Coronary artery (tissue), 2 donors: ENCODE measurements around the gene SCIN.

Experiments used
- DNase-seq: peaks from one replicate; pipeline ENCODE4 v3.0.0-alpha.2; 2017; ENCODE audit warnings: low spot score
- H3K27ac ChIP-seq, 2 donors: fragments of 200-600 bp; sonication (generic); one replicate each; pipeline ENCODE4 v1.5.1; 2016 to 2019
- H3K4me3 ChIP-seq: fragments of 200-600 bp; sonication (generic); 2 replicates; pipeline ENCODE4 v1.5.1; 2016; ENCODE audit warnings: mild to moderate bottlenecking, moderate library complexity
- TF ChIP-seq, protein P1 (sequence below): fragments of 200-600 bp; sonication (generic); IDR thresholded peaks from one replicate; pipeline ENCODE4 v1.5.1; 2019; ENCODE audit warnings: antibody characterized with exemption

Gene SCIN

DNA sequence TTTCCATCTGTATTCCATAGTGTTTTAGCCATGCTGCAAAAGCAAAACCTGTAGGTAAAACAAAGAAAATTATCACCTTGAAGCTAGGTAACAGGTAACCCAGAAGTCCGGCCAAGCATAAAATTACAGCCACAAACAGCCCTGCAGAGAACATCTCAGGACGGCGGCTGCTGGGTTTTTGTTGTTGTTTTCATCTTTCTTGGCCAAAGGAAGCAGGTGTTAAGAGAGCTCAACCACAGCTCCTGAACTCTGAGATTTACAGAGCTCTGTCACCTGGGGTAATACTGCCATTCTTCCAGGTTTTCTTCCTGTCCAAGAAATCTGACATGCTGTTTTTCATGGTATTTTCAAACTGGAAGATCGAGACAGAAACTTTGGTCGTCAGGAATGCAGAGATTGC, 847 bp upstream of the SCIN start:
- TF ChIP-seq, protein P1, sequence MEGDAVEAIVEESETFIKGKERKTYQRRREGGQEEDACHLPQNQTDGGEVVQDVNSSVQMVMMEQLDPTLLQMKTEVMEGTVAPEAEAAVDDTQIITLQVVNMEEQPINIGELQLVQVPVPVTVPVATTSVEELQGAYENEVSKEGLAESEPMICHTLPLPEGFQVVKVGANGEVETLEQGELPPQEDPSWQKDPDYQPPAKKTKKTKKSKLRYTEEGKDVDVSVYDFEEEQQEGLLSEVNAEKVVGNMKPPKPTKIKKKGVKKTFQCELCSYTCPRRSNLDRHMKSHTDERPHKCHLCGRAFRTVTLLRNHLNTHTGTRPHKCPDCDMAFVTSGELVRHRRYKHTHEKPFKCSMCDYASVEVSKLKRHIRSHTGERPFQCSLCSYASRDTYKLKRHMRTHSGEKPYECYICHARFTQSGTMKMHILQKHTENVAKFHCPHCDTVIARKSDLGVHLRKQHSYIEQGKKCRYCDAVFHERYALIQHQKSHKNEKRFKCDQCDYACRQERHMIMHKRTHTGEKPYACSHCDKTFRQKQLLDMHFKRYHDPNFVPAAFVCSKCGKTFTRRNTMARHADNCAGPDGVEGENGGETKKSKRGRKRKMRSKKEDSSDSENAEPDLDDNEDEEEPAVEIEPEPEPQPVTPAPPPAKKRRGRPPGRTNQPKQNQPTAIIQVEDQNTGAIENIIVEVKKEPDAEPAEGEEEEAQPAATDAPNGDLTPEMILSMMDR: no peak
- Histone ChIP-seq H3K4me3 (no peak overlapping the region), H3K27ac (no peak overlapping the region)
- no peak for DNase-seq

DNA sequence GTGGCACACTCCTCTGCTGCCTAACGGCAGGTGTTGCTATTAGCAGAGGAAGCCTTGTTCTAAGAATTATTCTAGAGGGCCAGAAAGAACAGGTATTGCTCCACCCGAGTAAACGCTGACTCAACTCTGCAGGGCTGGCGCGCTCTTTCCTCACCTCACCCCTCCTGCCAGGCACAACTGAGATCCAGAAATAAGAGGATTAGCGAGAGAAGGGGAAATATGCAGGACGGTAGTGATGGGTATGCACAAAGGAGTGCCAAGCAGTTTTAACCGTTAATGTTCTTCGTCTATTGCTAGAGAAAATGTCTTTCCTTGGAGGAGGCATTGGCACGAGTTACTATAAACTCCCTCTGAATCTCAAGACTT, 369 bp upstream of the SCIN start:
- TF ChIP-seq, protein P1: no peak
- Histone ChIP-seq H3K4me3 (peak overlapping the region; percentile 70), H3K27ac (no peak overlapping the region)
- DNase-seq: no peak

DNA sequence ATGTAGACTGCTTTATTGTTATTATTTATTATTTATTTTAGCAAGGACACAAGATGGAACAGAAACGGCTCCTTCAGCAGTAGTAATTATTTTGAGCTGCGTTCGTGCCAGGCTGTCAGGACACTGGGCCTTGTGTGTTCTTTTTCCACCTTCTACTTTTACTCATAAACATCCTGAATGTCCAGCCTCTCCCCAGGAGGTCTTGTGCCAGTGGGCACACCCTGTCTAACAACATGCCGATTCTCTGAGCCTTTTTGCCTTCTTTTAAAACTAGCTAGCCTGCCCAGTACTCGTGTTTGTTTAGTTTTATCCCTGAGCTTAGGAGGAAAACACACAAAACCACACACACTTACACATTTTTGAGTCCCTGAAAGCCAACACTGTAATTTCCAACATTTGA, 1.2 kb downstream of the SCIN start:
- no peak for DNase-seq
- Histone ChIP-seq H3K4me3 (no peak overlapping the region), H3K27ac (no peak overlapping the region)
- TF ChIP-seq, protein P1: no peak

- DNase-seq: no peak
- Histone ChIP-seq H3K4me3 (no peak overlapping the region), H3K27ac (no peak overlapping the region)
Measured at GRCh38 chr7:12572941-12573575, 2.5 kb downstream of the SCIN start.

DNA sequence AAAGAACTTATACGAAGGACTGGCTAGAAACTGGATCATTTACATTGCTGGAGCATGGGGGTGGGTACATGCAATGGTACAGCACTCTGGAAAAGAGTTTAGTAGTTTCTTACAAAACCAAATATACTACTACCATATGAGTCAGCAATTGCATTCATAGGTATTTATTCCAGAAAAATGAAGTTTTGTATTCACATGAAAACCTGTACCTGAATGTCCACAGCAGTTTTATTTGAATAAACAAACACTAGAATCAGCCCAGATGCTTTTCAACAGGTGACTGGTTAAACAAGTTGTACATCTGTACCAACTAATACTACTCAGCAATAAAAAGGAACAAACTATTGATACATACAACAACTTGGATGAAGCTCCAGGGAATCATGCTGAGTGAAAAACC, 3.4 kb downstream of the SCIN start:
- DNase-seq: no peak
- Histone ChIP-seq H3K27ac (no peak overlapping the region), H3K4me3 (no peak overlapping the region)
- TF ChIP-seq, protein P1: no peak

More at GRCh38 chr7:12572941-12573575, 2.5 kb downstream of the SCIN start:
- TF ChIP-seq, protein P1: no peak

- Histone ChIP-seq H3K27ac (no peak overlapping the region), H3K4me3 (no peak overlapping the region)
- DNase-seq: no peak
- TF ChIP-seq, protein P1: no peak
Measured at GRCh38 chr7:12578930-12579640, 8.6 kb downstream of the SCIN start.

DNA sequence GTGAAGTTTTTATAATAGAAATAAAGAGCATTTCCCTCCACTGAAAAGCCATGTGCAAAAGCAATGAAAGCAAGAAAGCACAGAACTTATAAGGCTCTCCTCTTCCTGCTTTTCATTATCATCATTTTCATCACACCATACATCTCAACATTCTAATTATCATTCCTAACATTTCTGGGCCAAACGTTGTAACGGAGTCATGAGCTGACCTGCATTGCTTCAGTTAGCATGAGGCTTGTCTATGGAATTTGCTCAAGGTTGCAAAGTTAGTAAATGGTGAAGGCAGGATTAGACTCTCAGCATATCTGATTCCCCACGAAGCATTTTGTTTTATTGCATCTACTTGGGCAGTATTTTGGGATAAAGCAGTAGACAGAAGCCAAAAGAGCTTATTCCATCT, 11.4 kb downstream of the SCIN start:
- no peak overlapping the region for H3K4me3 ChIP-seq
- H3K27ac ChIP-seq: no peak overlapping the region
- DNase-seq: no peak
- TF ChIP-seq, protein P1: no peak
